NCI-H187 treated with DMSO at 0.1 percent for 48 hours (cell line): ENCODE results near the gene SLC46A3.
"Not testable (repeated sequence)": the region's sequence is repeated elsewhere in the genome, so short reads cannot be mapped to it uniquely, and the experiment has no call there.

ENCODE experiments used
- DNase-seq: peaks from one replicate; lab custom pipeline; 2025; lab: John Stamatoyannopoulos, UW

SLC46A3 gene

DNA sequence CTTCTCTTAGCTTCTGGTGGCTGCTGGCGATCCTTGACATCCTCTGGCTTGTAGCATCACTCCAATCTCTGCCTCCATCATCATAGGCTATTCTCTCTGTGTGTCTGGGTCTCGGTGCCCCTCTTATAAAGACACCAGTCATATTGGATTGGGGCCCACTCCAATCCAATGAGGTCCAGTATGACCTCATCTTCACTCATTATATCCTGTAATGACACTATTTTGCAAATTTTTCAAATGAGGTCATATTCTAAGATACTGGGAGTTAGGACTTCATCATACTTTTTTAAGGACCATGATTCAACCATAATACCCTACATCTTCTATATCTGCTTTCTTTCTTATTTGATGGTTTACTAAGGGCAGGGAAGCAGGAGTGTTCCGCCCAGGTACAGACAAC, 12.0 kb upstream of the SLC46A3 start:
- DNase-seq = no peak

DNA sequence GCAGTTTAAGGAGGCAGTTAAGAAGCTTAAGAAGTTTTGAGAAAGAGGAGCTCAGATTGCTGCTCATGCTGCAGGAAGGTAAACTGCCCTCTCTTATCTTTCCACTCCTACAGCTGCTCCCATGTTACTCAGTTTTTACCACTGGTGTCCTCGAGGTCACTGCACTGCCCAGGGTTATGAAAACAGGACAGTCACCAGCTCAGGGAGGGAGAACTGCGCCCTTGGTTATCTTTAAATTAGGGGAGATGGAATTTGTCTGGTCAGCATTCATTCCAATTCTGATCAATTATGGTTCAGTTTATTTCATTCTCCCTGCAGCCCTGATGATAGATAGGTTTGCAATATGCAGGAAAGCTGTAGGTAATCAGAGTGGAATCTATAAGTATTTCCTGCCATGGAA, 10.8 kb upstream of the SLC46A3 start:
- no peak for DNase-seq

DNA sequence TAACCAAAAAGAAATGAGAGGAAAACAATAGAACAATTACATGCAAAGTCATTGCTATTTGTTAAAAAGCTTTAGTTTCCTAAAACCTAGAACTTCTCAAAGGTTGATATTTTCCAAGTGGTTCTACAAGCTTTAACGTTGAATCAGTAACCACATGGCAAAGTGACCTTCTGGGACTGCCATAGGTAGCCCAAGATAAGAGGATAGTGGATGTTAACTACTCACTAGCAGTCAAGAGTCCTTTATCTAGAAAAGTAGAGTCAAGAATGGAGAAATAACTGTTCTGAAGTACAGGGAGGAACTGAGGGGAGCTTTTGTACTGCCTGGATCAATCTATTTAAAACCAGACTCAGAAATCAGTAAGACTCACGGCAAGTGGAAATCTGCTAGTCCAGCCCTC, 9.9 kb upstream of the SLC46A3 start:
- DNase-seq = no peak

GRCh38 chr13:28725046-28725610, 6.4 kb upstream of the SLC46A3 start:
- no peak for DNase-seq

DNA sequence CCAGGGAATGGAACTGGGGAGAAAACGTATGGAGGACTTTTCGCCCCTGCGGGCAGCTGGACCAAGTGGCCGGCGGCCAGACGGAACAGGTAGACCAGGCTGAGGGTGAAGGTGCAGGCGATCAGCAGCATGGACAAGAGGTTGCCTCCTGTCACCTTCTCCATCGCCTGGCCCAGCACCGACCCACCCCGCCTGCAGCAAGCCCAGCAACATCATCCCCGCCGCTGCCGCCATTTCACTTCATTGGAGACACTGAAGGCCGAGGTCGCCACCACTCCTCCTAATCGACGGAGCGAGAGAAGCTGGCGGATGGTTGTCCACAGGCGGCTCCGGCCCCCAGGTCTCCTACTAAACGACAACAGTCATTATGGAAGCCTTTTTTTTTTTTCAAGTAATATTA, 5.0 kb upstream of the SLC46A3 start:
- DNase-seq = no peak

DNA sequence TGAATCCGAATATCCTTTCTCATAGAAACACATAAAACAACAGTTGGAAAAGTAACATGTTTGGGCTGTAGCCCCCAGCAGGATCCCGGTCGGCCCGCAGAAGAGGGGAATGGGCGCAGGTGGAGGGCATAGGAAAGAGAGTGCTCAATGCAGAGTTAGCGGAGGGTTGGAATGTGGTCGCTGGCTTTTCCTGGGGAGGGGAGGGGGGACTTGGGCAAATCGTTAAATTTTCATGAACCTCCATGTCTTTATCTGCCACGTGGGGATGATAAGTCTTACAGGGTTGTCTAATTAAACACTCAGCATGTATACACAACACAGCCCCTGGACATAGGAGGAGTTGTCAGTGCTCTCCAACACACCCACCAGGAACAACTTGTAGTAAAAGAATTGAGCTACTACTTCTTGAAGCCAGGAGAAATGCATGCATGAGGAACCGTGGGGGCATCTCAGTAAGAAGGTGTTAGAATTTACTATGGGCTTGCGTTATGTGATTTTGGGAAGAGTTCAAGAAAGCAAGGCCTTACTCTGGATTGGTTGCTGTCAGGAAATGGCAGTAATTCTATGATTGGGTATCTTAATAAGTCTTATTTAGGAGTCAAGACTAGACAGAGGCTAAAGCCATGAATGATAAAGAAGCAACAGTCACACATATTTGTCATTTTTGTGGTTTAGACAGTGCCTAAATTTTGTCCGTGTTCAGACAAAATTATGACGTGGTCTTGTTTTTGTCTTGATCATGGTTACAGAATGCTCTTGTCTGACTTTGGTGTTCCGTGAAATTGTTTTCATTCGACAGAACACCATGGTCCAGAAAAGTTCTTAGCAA, 671 bp upstream of the SLC46A3 start:
- no peak for DNase-seq

- DNase-seq = no peak
These were observed 601 bp downstream of the SLC46A3 start for GRCh38 chr13:28718196-28718542.

GRCh38 chr13:28717170-28717569, 1.6 kb downstream of the SLC46A3 start:
- DNase-seq = no peak

GRCh38 chr13:28716511-28716910, 2.3 kb downstream of the SLC46A3 start:
- DNase-seq = no peak

- DNase-seq = no peak
These were observed 4.1 kb downstream of the SLC46A3 start for GRCh38 chr13:28714651-28715050.

DNA sequence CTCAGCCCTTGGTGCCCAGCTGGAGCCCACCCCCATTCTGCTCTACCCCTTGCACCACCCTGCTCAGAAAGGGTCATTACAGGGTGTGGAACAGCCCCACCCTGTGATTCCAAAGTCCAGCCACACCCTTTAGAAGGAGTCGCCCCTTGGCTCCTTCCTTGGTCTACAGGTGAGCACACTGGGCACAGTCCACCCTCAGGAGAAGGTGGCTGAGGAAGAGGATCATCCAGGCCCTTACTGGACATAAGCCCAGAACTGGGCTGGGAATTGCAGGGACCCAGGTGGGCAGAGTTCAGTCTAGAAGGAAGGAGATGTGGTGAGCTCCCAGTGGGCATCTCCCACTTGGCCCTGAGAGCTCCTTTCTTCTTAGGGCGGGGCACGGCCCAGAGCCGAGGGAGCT, 8.6 kb downstream of the SLC46A3 start:
- no peak for DNase-seq

- no peak for DNase-seq
These were observed 10.9 kb downstream of the SLC46A3 start for GRCh38 chr13:28707629-28708427.

DNA sequence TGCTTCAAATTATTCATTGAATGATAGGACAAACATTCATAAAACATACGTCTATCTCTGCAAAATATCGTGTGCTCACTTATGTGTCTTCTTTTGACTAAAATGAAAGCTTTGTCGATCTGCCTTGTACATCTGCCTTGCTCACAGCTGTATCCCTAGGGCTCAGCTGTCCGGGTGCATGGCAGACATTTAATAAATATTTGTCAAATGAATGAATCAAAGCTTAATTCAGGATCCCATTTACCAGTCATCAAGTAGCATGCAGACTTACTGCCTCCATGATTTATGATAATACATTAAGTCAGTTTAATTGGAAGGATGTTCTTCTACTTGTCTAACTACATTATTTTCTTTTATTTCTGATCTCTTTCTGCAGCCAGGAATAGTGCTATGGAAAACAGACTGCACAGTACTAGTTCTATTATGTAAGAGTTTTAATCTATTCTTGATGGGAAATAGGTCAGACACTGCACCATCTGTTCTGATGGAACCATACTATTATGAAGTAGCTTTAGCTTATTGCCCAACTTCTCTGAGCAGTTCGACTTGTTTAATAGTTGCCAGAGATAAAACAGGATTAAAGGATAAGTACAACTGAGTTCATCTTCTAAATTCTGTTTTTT, 13.2 kb downstream of the SLC46A3 start:
- no peak for DNase-seq

GRCh38 chr13:28704919-28705318, 13.9 kb downstream of the SLC46A3 start:
- DNase-seq = no peak

- no peak for DNase-seq
These were observed 14.5 kb downstream of the SLC46A3 start for GRCh38 chr13:28704282-28704681.

DNA sequence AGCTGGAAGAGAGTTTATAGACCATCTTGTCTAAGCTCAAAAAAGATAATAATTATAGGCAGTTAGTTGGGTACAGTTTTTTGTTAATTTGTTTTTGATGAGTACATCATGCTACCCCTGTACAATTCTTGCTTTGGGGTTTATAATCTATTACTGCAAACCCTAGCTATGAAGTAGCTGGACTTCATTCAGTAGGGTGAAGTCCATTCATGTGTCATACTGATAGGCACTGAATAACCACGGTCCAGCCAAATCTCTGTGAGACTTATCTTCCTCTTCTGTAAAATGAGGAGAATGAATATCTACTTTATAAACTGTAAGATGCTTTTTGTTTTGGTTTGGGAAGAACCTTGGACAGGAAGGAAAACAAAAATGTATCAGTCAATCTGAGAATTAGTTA, 19.5 kb downstream of the SLC46A3 start:
- DNase-seq = no peak

DNA sequence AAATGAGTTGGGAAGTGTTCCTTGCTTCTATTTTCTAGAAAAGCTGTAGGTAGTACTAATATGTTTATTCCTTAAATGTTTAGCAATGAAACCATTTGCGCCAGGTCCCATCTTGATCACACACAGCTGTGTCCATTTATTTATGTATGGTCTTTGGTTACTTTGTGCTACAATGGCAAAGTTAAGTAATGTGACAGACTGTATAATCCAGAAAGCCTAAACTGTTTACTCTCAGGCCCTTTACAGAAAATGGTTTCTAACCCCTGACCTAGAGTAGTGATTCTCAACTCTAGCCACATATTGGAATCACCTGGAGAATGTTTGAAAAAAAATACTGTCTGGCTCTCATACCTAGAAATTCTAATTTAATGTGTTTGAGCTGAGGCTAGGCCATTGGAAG, 21.3 kb downstream of the SLC46A3 start:
- no peak for DNase-seq

DNA sequence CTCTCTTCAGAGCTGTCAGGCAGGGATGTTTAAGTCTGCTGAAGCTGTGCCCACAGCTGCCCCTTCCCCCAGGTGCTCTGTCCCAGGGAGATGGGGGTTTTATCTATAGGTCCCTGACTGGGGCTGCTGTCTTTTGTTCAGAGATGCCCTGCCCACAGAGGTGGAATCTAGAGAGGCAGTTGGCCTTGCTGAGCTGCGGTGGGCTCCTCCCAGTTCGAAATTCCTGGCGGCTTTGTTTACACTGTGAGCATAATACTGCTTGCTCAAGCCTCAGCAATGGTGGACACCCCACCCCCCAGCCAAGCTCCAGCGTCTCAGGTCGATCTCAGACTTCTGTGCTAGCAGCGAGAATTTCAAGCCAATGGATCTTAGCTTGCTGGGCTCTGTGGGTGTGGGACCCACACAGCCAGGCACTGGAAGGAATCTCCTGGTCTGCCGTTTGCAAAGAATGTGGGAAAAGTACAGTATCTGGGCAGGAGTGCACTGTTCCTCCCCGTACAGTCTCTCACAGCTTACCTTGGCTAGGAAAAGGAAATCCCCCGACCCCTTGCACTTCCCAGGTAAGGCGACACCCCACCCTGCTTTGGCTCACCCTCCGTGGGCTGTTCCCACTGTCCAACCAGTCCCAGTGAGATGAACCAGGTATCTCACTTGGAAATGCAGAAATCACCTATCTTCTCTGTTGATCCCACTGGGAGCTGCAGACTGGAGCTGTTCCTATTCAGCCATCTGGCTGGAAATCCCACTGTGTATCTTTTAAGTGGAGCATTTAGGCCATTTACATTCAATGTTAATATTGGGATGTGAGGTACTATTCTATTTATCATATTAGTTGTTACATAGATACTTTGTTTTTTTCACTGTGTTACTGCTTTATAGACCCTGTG, 24.9 kb downstream of the SLC46A3 start:
- not testable (repeated sequence) for DNase-seq

DNA sequence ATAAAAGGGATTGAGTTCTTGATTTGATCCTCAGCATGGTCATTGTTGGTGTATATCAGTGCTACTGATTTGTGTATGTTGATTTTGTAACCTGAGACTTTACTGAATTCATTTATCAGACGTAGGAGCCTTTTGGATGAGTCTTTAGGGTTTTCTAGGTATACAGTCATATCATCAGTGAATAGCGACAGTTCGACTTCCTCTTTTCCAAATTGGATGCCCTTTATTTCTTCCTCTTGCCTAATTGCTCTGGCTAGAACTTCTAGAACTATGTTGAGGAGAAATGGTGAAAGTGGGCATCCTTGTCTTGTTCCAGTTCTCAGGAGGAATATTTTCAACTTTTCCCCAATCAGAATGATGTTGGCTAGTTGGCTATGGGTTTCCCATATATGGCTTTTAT, 32.9 kb downstream of the SLC46A3 start:
- DNase-seq = no peak

DNA sequence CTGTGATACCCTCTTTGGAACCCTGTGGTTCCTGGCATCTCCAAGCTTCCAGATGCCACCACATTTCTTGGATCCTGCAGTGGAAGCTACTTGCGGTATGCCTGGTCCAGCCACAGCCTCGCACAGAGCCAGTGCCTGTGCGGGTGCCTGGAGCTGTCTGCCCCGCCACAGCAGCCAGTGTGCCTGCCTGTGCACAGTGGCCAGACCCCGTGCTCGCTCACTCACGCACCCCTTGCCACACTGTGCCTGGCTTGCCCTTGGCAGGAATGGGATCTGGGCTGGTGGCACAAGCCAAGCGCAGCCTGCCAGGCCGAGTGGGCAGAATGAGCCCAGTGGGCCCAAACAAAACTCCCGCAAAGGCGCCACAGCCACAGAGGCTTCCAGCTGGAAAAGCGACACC, 33.7 kb downstream of the SLC46A3 start:
- no peak for DNase-seq

DNA sequence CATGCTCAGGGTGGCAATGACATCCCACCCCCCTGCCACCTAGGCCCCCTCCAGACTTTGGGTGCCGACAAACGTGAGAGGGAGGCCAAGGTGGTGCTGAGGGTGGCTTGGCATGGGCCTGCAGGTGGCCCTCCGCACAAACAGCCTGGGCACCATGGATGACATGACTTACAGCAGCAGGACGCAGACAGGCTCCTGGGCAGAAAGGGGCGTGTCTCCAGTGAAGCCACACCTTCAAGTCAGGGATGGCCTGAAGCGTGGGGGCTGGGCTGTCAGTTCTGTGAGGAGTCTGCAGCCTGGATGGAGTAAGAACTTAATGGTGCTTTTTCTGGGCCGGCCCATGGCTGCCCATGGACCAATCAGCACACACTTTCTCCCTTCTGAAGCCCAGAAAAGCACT, 34.5 kb downstream of the SLC46A3 start:
- DNase-seq = no peak

GRCh38 chr13:28683169-28683568, 35.6 kb downstream of the SLC46A3 start:
- DNase-seq = not testable (repeated sequence)
